ENCODE data around the gene JADE2.

Gene JADE2

GRCh38 chr5:134568761-134569695 is 43.6 kb downstream of the JADE2 start:
- H3K4me1 ChIP-seq: no peaks in the 10 kb centered on the region
- no peaks in the 10 kb centered on the region for H3K27me3 ChIP-seq (ENCODE audit: low read depth)
- no peak overlapping the region for H3K4me3 ChIP-seq
- peaks cover 20% of the 10 kb centered on the region for H3K36me3 ChIP-seq (replicated peaks)
- no peaks in the 10 kb centered on the region for H3K9me3 ChIP-seq
- in situ Hi-C loops (cut with MboI; ENCODE audit: low sequenced_read_pairs): no loop called here
- DNase-seq (ENCODE audit: low spot score in 2 of 2): no peak

GRCh38 chr5:134569758-134570364 is 44.4 kb downstream of the JADE2 start:
- H3K4me3 ChIP-seq: no peak overlapping the region
- no peaks in the 10 kb centered on the region for H3K27me3 ChIP-seq (ENCODE audit: low read depth)
- in situ Hi-C loops (cut with MboI; ENCODE audit: low sequenced_read_pairs): no loop called here
- no peak for DNase-seq (ENCODE audit: low spot score in 2 of 2)
- H3K4me1 ChIP-seq: no peaks in the 10 kb centered on the region
- H3K9me3 ChIP-seq: no peaks in the 10 kb centered on the region
- H3K36me3 ChIP-seq (replicated peaks): peaks cover 18% of the 10 kb centered on the region

- H3K4me3 ChIP-seq: no peak overlapping the region
- no peaks in the 10 kb centered on the region for H3K4me1 ChIP-seq
- H3K27me3 ChIP-seq (ENCODE audit: low read depth): no peaks in the 10 kb centered on the region
- DNase-seq (ENCODE audit: low spot score in 2 of 2): no peak
- H3K36me3 ChIP-seq (replicated peaks): peaks cover 20% of the 10 kb centered on the region
- H3K9me3 ChIP-seq: no peaks in the 10 kb centered on the region
- in situ Hi-C loops (cut with MboI; ENCODE audit: low sequenced_read_pairs): no loop called here
Observed at GRCh38 chr5:134570365-134570758, 44.9 kb downstream of the JADE2 start.

- in situ Hi-C loops (cut with MboI; ENCODE audit: low sequenced_read_pairs): no loop called here
- Histone ChIP-seq H3K4me1 (no peaks in the 10 kb centered on the region), H3K27me3 (ENCODE audit: low read depth) (no peaks in the 10 kb centered on the region), H3K36me3 (replicated peaks) (peaks cover 20% of the 10 kb centered on the region), H3K4me3 (no peak overlapping the region), H3K9me3 (no peaks in the 10 kb centered on the region)
- no peak for DNase-seq (ENCODE audit: low spot score in 2 of 2)
Observed at GRCh38 chr5:134570886-134571285, 45.4 kb downstream of the JADE2 start.

- no peaks in the 10 kb centered on the region for H3K27me3 ChIP-seq (ENCODE audit: low read depth)
Observed at GRCh38 chr5:134571693-134572405, 46.4 kb downstream of the JADE2 start.

GRCh38 chr5:134572811-134573210 is 47.3 kb downstream of the JADE2 start:
- peaks cover 21% of the 10 kb centered on the region for H3K36me3 ChIP-seq (replicated peaks)
- in situ Hi-C loops (cut with MboI; ENCODE audit: low sequenced_read_pairs): no loop called here
- no peak overlapping the region for H3K4me3 ChIP-seq
- H3K4me1 ChIP-seq: no peaks in the 10 kb centered on the region
- no peaks in the 10 kb centered on the region for H3K9me3 ChIP-seq
- H3K27me3 ChIP-seq (ENCODE audit: low read depth): no peaks in the 10 kb centered on the region
- DNase-seq (ENCODE audit: low spot score in 2 of 2): no peak

More at GRCh38 chr5:134571693-134572405, 46.4 kb downstream of the JADE2 start:
- peaks cover 16% of the 10 kb centered on the region for H3K36me3 ChIP-seq (replicated peaks)
- H3K4me1 ChIP-seq: no peaks in the 10 kb centered on the region
- no peak for DNase-seq (ENCODE audit: low spot score in 2 of 2)
- no peak overlapping the region for H3K4me3 ChIP-seq
- H3K9me3 ChIP-seq: no peaks in the 10 kb centered on the region
- in situ Hi-C loops (cut with MboI; ENCODE audit: low sequenced_read_pairs): no loop called here

- Histone ChIP-seq H3K9me3 (no peaks in the 10 kb centered on the region), H3K27me3 (ENCODE audit: low read depth) (no peaks in the 10 kb centered on the region), H3K4me3 (no peak overlapping the region), H3K36me3 (replicated peaks) (peaks cover 36% of the 10 kb centered on the region), H3K4me1 (no peaks in the 10 kb centered on the region)
- in situ Hi-C loops (cut with MboI; ENCODE audit: low sequenced_read_pairs): no loop called here
- no peak for DNase-seq (ENCODE audit: low spot score in 2 of 2)
Observed at GRCh38 chr5:134574521-134574920, 49.1 kb downstream of the JADE2 start.

GRCh38 chr5:134575316-134575715 is 49.8 kb downstream of the JADE2 start:
- no peaks in the 10 kb centered on the region for H3K27me3 ChIP-seq (ENCODE audit: low read depth)
- H3K36me3 ChIP-seq (replicated peaks): peaks cover 35% of the 10 kb centered on the region
- in situ Hi-C loops (cut with MboI; ENCODE audit: low sequenced_read_pairs): loop anchor here (25.0 kb wide), 1 partner anchor 388 kb away; the partner anchor contains the start of gene SKP1
- no peaks in the 10 kb centered on the region for H3K9me3 ChIP-seq
- no peak for DNase-seq (ENCODE audit: low spot score in 2 of 2)
- no peaks in the 10 kb centered on the region for H3K4me1 ChIP-seq
- H3K4me3 ChIP-seq: no peak overlapping the region

GRCh38 chr5:134576386-134577021 is 51.0 kb downstream of the JADE2 start:
- H3K36me3 ChIP-seq (replicated peaks): peaks cover 35% of the 10 kb centered on the region
- in situ Hi-C loops (cut with MboI; ENCODE audit: low sequenced_read_pairs): loop anchor here (25.0 kb wide), 1 partner anchor 389 kb away; the partner anchor contains the start of gene SKP1

GRCh38 chr5:134577022-134577795 is 51.7 kb downstream of the JADE2 start:
- in situ Hi-C loops (cut with MboI; ENCODE audit: low sequenced_read_pairs): loop anchor here (25.0 kb wide), 1 partner anchor 390 kb away; the partner anchor contains the start of gene SKP1
- DNase-seq (ENCODE audit: low spot score in 2 of 2): no peak
- Histone ChIP-seq H3K9me3 (no peaks in the 10 kb centered on the region), H3K4me1 (no peaks in the 10 kb centered on the region), H3K4me3 (no peak overlapping the region), H3K27me3 (ENCODE audit: low read depth) (no peaks in the 10 kb centered on the region), H3K36me3 (replicated peaks) (peaks cover 35% of the 10 kb centered on the region)

More at GRCh38 chr5:134576386-134577021, 51.0 kb downstream of the JADE2 start:
- H3K4me3 ChIP-seq: no peak overlapping the region
- DNase-seq (ENCODE audit: low spot score in 2 of 2): no peak
- no peaks in the 10 kb centered on the region for H3K9me3 ChIP-seq
- no peaks in the 10 kb centered on the region for H3K27me3 ChIP-seq (ENCODE audit: low read depth)
- no peaks in the 10 kb centered on the region for H3K4me1 ChIP-seq

GRCh38 chr5:134577796-134578577 is 52.5 kb downstream of the JADE2 start:
- Histone ChIP-seq H3K36me3 (replicated peaks) (peaks cover 35% of the 10 kb centered on the region), H3K4me1 (no peaks in the 10 kb centered on the region), H3K9me3 (no peaks in the 10 kb centered on the region), H3K4me3 (no peak overlapping the region), H3K27me3 (ENCODE audit: low read depth) (no peaks in the 10 kb centered on the region)
- in situ Hi-C loops (cut with MboI; ENCODE audit: low sequenced_read_pairs): loop anchor here (25.0 kb wide), 1 partner anchor 391 kb away; the partner anchor contains the start of gene SKP1
- peak; percentile 48 to 88 for DNase-seq (ENCODE audit: low spot score in 2 of 2)
